HG03097 (cell line): ENCODE results near the gene POLD1.
"Not testable (repeated sequence)": the region's sequence is repeated elsewhere in the genome, so short reads cannot be mapped to it uniquely, and the experiment has no call there.

Experiments
- ATAC-seq: cut with Tn5 transposase; IDR thresholded peaks from one replicate; pipeline ENCODE4 v1.9.1; 2021; ENCODE audit not compliant: unreplicated experiment, low FRiP score

Gene POLD1

DNA sequence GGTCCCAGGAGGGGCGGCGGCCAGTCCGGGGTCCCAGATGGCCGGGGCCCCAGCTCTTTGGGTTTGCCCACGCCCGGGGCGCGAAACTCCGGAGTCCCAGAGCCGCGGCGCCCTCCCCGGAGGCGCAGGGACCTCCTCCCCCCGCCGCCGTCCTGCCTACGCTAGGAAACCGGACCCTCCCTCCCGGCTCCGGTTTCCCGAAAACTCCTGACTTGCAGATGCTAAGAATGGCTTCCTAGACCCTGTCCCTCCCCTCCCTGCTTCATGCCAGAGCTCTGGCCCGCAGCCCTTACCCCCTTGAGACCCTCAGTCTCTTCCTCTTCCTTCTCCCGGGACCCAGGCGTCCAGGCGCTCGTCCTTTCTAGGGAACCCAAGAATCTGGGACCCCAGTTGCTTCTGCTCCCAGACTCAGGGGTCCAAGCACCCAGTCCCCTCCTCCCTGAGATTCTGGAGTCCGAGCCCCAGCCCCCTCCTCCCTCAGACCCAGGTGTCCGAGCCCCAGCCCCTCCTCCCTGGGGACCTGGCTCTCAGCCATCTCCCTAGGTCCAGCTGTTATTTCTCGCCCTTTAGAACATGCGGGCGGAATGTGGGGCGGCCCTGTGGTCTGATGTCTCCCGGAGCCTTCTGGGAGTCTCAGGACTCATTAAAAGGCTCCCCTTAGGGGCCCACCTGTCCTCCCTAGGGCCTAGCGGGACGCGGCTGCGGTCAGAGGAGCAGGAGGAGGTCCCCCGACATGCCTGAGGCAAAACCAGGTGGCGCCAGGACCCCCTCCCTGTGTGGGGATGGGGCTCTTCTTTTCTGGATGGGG lies 48.3 kb downstream of the POLD1 start, which contains the start of gene MYBPC2:
Gene MYBPC2 (plus strand): TSS at position 672 of the 808 bp plus-strand sequence. CDS start 62 bp downstream, at position 734.
- no peak for ATAC-seq

- no peak for ATAC-seq
Observed at GRCh38 chr19:50433201-50434180, 49.3 kb downstream of the POLD1 start.

DNA sequence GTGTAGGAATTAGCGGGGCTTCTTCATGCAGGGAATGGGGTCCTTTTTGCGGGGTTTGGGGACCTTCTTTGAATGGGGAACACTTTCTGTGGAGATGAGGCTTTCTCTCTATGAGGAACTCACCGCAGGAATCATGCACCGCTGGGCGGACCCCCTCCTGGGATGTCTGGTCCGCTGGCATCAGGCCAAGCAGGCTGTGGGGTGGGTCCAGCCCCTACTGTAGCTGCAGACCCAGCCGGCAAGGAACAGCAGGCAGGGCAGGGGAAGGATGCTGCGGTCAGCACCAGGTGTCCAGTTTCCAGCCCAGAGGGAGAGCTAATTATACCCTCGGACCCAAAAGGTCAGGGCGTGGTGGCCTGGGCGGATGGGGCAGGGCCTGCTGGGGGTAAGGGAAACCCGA lies 50.4 kb downstream of the POLD1 start:
- ATAC-seq = no peak

DNA sequence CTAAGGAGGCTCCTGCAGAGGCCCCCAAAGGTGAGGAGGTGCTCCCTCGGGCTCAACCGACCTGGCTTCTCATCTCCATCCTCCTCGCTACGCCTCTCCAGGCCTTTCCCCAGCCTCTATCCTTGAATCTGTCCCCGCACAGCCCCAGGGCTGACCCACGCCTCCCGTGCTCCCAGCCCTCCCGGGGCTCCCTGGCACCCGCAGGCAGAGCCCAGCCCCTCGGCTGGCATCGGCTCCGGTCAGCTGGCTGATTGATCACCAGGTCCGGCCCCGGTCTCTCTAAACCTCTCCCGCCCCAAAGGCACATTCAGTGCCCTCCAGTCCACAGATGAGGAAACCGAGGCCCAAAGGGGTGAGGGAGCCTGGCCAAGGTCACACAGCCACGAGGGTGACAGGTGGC lies 51.1 kb downstream of the POLD1 start:
- ATAC-seq = no peak

GRCh38 chr19:50435627-50436026 lies 51.5 kb downstream of the POLD1 start:
- no peak for ATAC-seq

DNA sequence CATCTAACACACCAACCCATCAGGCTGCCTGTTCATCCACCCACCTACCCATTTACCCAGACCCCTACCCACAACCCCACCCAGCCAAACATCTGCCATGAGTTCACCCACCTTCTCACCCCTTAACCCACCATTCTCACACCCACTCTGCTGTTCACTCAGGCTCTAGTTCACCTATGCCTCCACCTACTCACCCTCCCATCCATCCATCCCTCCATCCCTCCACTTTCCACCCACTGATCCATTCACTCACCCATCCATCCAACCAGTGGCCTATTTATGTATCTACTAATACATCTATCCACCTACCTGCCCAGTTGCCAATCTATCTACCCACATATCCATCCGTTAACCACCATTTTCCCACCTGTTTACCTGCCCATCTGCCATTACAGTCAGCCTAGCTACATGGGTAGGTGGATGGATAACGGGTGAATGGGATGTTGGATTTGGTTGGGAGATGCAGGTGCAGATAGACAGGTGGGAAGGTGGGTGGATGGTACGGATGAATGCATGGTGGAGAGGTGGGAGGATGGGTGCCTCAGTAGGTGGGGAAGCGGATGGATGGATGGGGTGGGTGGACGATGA lies 53.8 kb downstream of the POLD1 start:
- ATAC-seq = no peak

DNA sequence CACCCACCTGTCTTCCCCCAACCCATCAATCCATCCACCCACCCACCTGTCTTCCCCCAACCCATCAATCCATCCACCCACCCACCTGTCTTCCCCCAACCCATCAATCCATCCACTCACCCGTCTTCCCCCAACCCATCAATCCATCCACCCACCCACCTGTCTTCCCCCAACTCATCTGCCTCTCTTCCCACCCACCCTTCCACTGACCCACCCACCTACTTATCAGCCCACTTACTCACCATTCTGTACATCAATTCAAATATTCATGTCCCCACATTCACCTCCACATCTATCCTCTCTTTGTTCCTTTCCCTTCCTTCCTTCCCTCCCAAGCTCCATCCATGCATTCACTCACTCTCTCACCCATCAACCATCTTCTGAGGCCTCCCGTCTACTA lies 55.0 kb downstream of the POLD1 start:
- ATAC-seq = not testable (repeated sequence)

- no peak for ATAC-seq
Observed at GRCh38 chr19:50444059-50444458, 59.9 kb downstream of the POLD1 start.

- ATAC-seq = no peak
Observed at GRCh38 chr19:50447053-50447452, 62.9 kb downstream of the POLD1 start.

- no peak for ATAC-seq
Observed at GRCh38 chr19:50447750-50448149, 63.6 kb downstream of the POLD1 start.

- ATAC-seq = no peak
Observed at GRCh38 chr19:50449236-50449899, 65.2 kb downstream of the POLD1 start.

DNA sequence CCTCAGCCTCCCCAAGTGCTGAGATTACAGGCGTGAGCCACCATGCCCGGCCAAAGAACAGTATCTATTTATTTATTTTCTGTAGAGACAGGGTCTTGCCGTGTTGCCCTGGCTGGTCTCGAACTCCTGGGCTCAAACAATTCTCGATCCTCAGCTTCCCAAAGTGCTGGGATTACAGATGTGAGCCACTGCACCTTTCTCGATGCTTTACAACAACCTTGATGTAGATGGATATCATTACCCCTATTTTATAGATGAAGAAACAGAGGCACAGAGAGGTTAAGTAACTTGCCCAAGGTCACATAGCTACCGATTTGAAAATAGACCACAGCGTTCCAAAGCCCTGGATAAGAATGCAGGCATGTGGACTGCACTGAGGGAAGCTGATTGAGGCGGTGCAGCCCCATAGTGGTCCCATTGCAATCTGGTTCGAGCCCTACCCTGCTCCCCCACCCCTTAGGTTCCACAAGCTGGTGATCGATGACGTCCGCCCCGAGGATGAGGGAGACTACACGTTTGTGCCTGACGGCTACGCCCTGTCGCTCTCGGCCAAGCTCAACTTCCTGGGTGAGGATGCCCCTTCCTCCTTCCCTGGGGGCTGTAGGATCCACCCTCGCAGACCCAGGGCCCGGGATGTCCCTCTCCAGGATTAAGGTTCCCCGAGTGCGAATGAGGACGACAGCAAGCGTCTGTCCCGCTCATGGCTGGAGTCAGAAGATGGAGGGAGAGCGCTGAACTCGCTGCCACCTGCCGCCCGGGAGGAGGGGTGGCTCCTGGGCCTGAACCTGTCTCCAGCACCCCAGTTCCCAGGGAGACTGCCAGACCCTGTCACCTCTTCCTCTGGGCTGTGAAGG lies 66.4 kb downstream of the POLD1 start:
- no peak for ATAC-seq

DNA sequence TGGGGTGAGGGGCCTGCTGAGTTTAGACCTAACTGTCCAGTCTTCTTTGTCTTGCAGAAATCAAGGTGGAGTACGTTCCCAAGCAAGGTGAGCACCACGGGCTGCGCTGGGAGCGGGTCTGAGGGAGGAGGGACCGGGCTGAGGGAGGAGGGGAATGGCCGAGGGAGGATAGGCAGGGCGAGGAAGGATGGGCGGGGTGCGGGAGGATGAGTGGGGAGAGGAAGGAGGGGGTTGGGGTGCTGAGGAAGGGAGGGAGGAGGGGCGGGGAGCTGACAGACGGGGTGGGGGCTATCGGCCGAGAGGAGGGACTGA lies 67.0 kb downstream of the POLD1 start:
- no peak for ATAC-seq

GRCh38 chr19:50453243-50453642 lies 69.1 kb downstream of the POLD1 start:
- no peak for ATAC-seq

DNA sequence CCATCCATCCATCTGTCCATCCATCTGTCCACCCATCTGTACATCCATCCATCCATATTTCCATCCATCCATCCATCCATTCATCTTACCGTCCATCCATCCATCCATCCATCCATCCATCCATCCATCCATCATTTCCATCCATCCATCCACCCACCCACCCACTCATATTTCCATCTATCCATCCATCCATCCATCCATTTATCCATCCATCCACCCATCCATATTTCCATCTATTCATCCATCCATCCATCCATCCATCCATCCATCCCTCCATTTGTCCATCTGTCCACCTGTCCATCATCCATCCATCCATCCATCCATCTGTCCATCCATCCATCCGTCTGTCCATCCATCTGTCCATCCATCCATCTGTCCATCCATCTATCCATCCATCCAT lies 71.8 kb downstream of the POLD1 start:
- ATAC-seq = no peak

DNA sequence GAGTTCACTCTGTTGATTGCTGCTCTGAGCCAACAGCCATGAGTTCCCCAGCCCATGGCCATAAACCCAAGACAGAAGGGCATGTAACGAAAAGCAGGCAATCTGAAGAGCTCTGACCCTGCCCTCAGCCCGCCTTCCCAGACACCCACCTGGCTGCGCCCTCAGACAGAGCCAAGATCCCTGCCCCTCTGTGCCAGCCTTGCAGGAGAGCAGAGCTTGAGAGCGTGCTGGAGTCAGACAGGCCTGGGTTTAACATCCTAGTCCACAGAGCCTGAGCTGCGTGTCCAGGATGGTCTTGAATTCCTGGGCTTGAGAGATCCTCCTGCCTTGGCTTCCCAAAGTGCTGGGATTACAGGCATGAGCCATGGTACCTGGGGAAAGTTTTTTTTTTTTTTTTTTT lies 73.2 kb downstream of the POLD1 start:
- ATAC-seq = no peak

GRCh38 chr19:50458396-50459066 lies 74.4 kb downstream of the POLD1 start:
- ATAC-seq = no peak

DNA sequence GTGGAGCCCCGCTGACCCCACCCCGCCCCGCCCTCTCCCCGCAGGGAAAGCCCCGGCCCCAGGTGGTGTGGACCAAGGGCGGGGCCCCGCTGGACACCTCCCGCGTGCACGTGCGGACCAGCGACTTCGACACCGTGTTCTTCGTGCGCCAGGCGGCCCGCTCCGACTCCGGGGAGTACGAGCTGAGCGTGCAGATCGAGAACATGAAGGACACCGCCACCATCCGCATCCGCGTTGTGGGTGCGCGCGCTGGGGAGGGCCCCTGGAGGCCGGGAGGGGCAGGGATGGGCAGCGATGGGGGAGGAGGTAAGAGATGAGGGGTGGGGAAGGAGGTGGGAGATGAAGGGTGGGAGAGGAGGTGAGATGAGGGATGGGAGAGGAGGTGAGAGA lies 74.9 kb downstream of the POLD1 start:
- no peak for ATAC-seq

DNA sequence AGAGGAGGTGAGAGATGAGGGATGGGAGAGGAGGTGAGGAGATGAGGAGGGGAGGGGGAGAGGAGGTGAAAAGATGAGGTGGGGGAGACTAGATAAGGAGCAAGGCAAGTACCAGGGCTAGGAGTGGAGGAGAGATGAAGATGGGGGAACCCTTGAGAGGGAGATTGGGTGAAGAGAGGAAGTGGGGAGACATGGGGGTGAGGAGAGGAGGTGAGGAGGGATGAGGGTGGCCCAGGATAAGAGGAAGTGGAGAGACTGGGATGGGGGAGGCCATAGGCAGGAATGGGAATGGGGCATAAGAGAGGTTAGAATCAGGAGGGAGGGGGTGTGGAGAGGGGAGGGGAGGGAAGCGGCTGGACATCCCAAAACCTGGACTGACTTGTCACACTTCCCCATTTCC lies 75.5 kb downstream of the POLD1 start:
- no peak for ATAC-seq
